Adrenal gland (tissue), 5 donors: ENCODE measurements around the gene SLC24A4.

Experiments used
- POLR2A ChIP-seq, 2 donors: fragments of 450-650 bp; IDR thresholded peaks; one replicate each; pipeline ENCODE4 v1.6.1; 2017; ENCODE audit warnings: antibody characterized with exemption in 2 of 2, mild to moderate bottlenecking in 2 of 2, moderate library complexity in 1 of 2
- TF ChIP-seq, protein P1 (sequence below), 6 experiments: fragments of 450-650 bp in 4 of 6; fragments of 200-600 bp in 2 of 6; sonication (generic) in 1 of 6; IDR thresholded peaks; 1 replicate in 5 of 6; 2 replicates in 1 of 6; pipeline versions ENCODE4 v1.5.1 to v1.8.0; 2016 to 2021; ENCODE audit warnings: antibody characterized with exemption in 6 of 6, mild to moderate bottlenecking in 2 of 6, moderate library complexity in 1 of 6
- donor health status: DM: no; HTN: no; CAD: no.

DNA sequence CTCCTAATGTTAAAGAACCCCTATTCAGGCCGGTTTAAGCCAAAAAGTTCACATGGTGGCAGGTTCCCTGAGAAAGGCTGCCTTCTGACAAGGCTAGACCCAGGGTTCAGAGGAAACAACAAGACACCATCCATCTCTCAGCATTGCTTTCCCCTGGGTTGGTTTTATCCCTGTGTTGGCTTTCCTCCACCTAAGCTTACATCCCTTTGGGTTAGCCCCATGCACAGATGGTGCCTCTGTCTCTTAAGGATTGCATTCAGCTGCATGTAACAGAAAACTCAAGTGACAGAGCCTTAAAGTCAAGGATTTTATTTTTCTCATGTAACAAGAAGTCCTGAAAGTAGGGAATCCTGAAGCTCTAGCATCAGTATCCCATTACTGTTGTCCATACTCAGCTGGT is 147.8 kb downstream of the SLC24A4 start:
- TF ChIP-seq, protein P1, sequence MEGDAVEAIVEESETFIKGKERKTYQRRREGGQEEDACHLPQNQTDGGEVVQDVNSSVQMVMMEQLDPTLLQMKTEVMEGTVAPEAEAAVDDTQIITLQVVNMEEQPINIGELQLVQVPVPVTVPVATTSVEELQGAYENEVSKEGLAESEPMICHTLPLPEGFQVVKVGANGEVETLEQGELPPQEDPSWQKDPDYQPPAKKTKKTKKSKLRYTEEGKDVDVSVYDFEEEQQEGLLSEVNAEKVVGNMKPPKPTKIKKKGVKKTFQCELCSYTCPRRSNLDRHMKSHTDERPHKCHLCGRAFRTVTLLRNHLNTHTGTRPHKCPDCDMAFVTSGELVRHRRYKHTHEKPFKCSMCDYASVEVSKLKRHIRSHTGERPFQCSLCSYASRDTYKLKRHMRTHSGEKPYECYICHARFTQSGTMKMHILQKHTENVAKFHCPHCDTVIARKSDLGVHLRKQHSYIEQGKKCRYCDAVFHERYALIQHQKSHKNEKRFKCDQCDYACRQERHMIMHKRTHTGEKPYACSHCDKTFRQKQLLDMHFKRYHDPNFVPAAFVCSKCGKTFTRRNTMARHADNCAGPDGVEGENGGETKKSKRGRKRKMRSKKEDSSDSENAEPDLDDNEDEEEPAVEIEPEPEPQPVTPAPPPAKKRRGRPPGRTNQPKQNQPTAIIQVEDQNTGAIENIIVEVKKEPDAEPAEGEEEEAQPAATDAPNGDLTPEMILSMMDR (IDR thresholded peaks at IDR 0.05) = no peak
- TF ChIP-seq POLR2A (IDR thresholded peaks at IDR 0.05) = no peak
